HEK293 (cell line): ENCODE results near the gene ACTN4.

ENCODE experiments used
- BCL11A ChIP-seq: fragments of 450-650 bp; formaldehyde crosslinking; IDR thresholded peaks from 2 replicates; pipeline ENCODE4 v1.5.1; 2016; ENCODE audit warnings: low read depth, missing biosample characterization, missing genetic modification characterization
- GLI2 ChIP-seq: fragments of 450-650 bp; formaldehyde crosslinking; IDR thresholded peaks from 2 replicates; pipeline ENCODE4; 2017; ENCODE audit warnings: missing biosample characterization, missing genetic modification characterization, low read depth, borderline replicate concordance
- GLIS2 ChIP-seq: fragments of 450-650 bp; formaldehyde crosslinking; IDR thresholded peaks from 2 replicates; pipeline ENCODE4 v1.5.1; 2016; ENCODE audit warnings: missing biosample characterization, missing genetic modification characterization
- HOXD13 ChIP-seq: sonication (generic); formaldehyde crosslinking; IDR thresholded peaks from 2 replicates; pipeline ENCODE4 v1.8.0; 2022; ENCODE audit warnings: missing genetic modification reagents, borderline replicate concordance
- KLF8 ChIP-seq: fragments of 450-650 bp; formaldehyde crosslinking; IDR thresholded peaks from 2 replicates; pipeline ENCODE4 v1.5.1; 2016; ENCODE audit warnings: missing biosample characterization, missing genetic modification characterization
- SP3 ChIP-seq: fragments of 450-650 bp; formaldehyde crosslinking; IDR thresholded peaks from 2 replicates; pipeline ENCODE4 v1.5.1; 2016; ENCODE audit warnings: missing biosample characterization, missing genetic modification characterization
- WT1 ChIP-seq: fragments of 450-650 bp; formaldehyde crosslinking; IDR thresholded peaks from 2 replicates; pipeline ENCODE4 v1.5.1; 2016; ENCODE audit warnings: missing biosample characterization, missing genetic modification characterization
- ZBTB48 ChIP-seq: fragments of 450-650 bp; formaldehyde crosslinking; IDR thresholded peaks from 2 replicates; pipeline ENCODE4 v1.5.1; 2016; ENCODE audit warnings: missing biosample characterization, missing genetic modification characterization
- ZBTB8A ChIP-seq: fragments of 450-650 bp; formaldehyde crosslinking; IDR thresholded peaks from 2 replicates; pipeline ENCODE4 v1.5.1; 2016; ENCODE audit warnings: missing biosample characterization, missing genetic modification characterization
- ZFHX2 ChIP-seq: fragments of 450-650 bp; formaldehyde crosslinking; conservative IDR thresholded peaks from 2 replicates; pipeline ENCODE4 v1.5.1; 2016; ENCODE audit warnings: missing biosample characterization, missing genetic modification characterization
- ZNF138 ChIP-seq: fragments of 450-650 bp; formaldehyde crosslinking; IDR thresholded peaks from 2 replicates; pipeline ENCODE4 v1.5.1; 2016; ENCODE audit warnings: missing biosample characterization, missing genetic modification characterization, borderline replicate concordance
- ZNF24 ChIP-seq: fragments of 450-650 bp; formaldehyde crosslinking; IDR thresholded peaks from 2 replicates; pipeline ENCODE4 v1.5.1; 2016; ENCODE audit warnings: missing biosample characterization, missing genetic modification characterization
- ZNF274 ChIP-seq, 2 experiments: fragments of 200-500 bp in 1 of 2; fragments of 450-650 bp in 1 of 2; sonication (Bioruptor generic) in 1 of 2; formaldehyde crosslinking in 1 of 2; IDR thresholded peaks; 2 replicates each; pipeline versions ENCODE4 v1.5.1 to v1.6.1; 2014 to 2016; ENCODE audit warnings: borderline replicate concordance in 1 of 2, inconsistent platforms in 1 of 2, low read length in 1 of 2, missing biosample characterization in 1 of 2, missing genetic modification characterization in 1 of 2
- ZNF292 ChIP-seq: fragments of 450-650 bp; formaldehyde crosslinking; IDR thresholded peaks from 2 replicates; pipeline ENCODE4 v1.5.1; 2016; ENCODE audit warnings: low read depth, missing biosample characterization, missing genetic modification characterization, borderline replicate concordance
- ZNF354C ChIP-seq: fragments of 450-650 bp; formaldehyde crosslinking; IDR thresholded peaks from 2 replicates; pipeline ENCODE4 v1.5.1; 2016; ENCODE audit warnings: missing biosample characterization, missing genetic modification characterization, low read depth, borderline replicate concordance
- ZNF423 ChIP-seq: fragments of 450-650 bp; formaldehyde crosslinking; IDR thresholded peaks from 2 replicates; pipeline ENCODE4 v1.5.1; 2016; ENCODE audit warnings: missing biosample characterization, missing genetic modification characterization
- ZNF426 ChIP-seq: fragments of 450-650 bp; formaldehyde crosslinking; IDR thresholded peaks from 2 replicates; pipeline ENCODE4 v1.5.1; 2017; ENCODE audit warnings: missing biosample characterization, missing genetic modification characterization, mild to moderate bottlenecking, inconsistent platforms, moderate library complexity
- ZNF510 ChIP-seq: fragments of 450-650 bp; formaldehyde crosslinking; IDR thresholded peaks from 2 replicates; pipeline ENCODE4 v1.5.1; 2018; ENCODE audit warnings: mild to moderate bottlenecking, missing genetic modification characterization, missing biosample characterization; ENCODE audit not compliant: insufficient replicate concordance
- ZNF544 ChIP-seq: fragments of 450-650 bp; formaldehyde crosslinking; IDR thresholded peaks from 2 replicates; pipeline ENCODE4 v1.5.0; 2017; ENCODE audit warnings: missing biosample characterization, missing genetic modification characterization
- ZNF558 ChIP-seq: fragments of 450-650 bp; formaldehyde crosslinking; IDR thresholded peaks from 2 replicates; pipeline ENCODE4 v1.5.1; 2016; ENCODE audit warnings: missing biosample characterization, missing genetic modification characterization
- ZNF596 ChIP-seq: fragments of 450-650 bp; IDR thresholded peaks from 2 replicates; pipeline ENCODE4 v1.5.0; 2018; ENCODE audit warnings: missing biosample characterization, mild to moderate bottlenecking, missing genetic modification characterization, moderate library complexity
- ZNF623 ChIP-seq: fragments of 450-650 bp; formaldehyde crosslinking; IDR thresholded peaks from 2 replicates; pipeline ENCODE4 v1.5.1; 2016; ENCODE audit warnings: missing biosample characterization, missing genetic modification characterization
- TF ChIP-seq, protein P1 (sequence below): fragments of 450-650 bp; formaldehyde crosslinking; IDR thresholded peaks from 2 replicates; pipeline ENCODE4 v1.5.1; 2016; ENCODE audit warnings: missing biosample characterization, missing genetic modification characterization
- TF ChIP-seq, protein P2 (sequence below): IDR thresholded peaks from 2 replicates; pipeline ENCODE4 v1.6.1; 2011; ENCODE audit warnings: mild to moderate bottlenecking, low read depth, low read length, borderline replicate concordance
- TF ChIP-seq, protein P3 (sequence below): fragments of 450-650 bp; formaldehyde crosslinking; conservative IDR thresholded peaks from 2 replicates; pipeline ENCODE4 v1.5.1; 2016; ENCODE audit warnings: low read depth, missing biosample characterization, missing genetic modification characterization
- TF ChIP-seq, protein P4 (sequence below): fragments of 450-650 bp; formaldehyde crosslinking; IDR thresholded peaks from 2 replicates; pipeline ENCODE4 v1.5.1; 2017; ENCODE audit warnings: missing biosample characterization, missing genetic modification characterization
- TF ChIP-seq, protein P5 (sequence below): fragments of 450-650 bp; formaldehyde crosslinking; IDR thresholded peaks from 2 replicates; pipeline ENCODE4 v1.5.1; 2016; ENCODE audit warnings: missing biosample characterization, missing genetic modification characterization
- TF ChIP-seq, protein P6 (sequence below): fragments of 450-650 bp; formaldehyde crosslinking; IDR thresholded peaks from 2 replicates; pipeline ENCODE4 v1.5.1; 2017; ENCODE audit warnings: missing biosample characterization, missing genetic modification characterization

ACTN4 gene

DNA sequence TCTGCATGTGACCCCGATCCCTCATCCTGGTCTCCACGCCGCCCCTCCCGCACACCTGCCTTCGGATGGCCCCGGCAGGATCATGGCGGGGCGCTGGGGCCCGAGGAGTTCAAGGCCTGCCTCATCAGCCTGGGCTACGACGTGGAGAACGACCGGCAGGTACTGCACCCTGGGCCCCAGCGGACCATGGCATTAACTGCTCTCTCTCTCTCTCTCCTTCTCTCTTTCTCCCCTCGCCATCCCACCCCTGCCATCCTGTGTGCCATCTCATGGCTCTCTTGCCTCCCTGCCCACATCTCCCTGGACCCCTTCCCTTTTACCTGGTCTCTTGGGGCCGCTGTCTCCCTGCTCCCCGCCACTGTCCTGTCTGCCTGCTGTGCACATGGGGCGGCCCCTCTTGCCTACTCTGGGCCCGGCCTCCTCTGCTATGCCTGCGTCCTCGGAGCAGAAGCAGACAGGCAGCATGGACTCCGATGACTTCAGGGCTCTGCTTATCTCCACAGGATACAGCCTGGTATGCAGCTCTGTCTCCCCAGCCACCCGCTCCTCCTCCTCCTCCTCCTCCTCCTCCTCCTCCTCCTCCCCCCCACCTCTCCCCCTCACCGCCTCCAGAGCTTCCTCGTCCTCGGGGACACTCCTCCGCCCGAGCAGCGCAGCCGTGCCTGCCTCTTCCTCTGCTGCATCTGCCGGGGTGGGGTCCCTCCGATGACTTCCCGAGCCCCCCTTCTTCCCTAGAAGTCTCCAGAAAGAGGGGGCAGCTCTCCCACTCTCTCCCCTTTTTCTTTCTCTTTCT, 80.6 kb downstream of the ACTN4 start (continued):
- no peak for TF ChIP-seq WT1 (tag by site-specific recombination)
- no peak for TF ChIP-seq ZNF274 (IDR thresholded peaks at IDR 0.05; ENCODE audit: low read length)
- TF ChIP-seq ZNF274 (tag by site-specific recombination; IDR thresholded peaks at IDR 0.05; ENCODE audit: borderline replicate concordance), result no peak
- no peak for TF ChIP-seq BCL11A
- TF ChIP-seq, protein P1, sequence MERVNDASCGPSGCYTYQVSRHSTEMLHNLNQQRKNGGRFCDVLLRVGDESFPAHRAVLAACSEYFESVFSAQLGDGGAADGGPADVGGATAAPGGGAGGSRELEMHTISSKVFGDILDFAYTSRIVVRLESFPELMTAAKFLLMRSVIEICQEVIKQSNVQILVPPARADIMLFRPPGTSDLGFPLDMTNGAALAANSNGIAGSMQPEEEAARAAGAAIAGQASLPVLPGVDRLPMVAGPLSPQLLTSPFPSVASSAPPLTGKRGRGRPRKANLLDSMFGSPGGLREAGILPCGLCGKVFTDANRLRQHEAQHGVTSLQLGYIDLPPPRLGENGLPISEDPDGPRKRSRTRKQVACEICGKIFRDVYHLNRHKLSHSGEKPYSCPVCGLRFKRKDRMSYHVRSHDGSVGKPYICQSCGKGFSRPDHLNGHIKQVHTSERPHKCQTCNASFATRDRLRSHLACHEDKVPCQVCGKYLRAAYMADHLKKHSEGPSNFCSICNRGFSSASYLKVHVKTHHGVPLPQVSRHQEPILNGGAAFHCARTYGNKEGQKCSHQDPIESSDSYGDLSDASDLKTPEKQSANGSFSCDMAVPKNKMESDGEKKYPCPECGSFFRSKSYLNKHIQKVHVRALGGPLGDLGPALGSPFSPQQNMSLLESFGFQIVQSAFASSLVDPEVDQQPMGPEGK, result 0 out of 2 replicates have a peak, but pooled peaks have one; percentile 18
- no peak for TF ChIP-seq ZNF138 (tag by site-specific recombination)
- no peak for TF ChIP-seq GLIS2
- 0 out of 2 replicates have a peak, but pooled peaks have one; percentile 15 for TF ChIP-seq KLF8 (tag by site-specific recombination)
- no peak for TF ChIP-seq HOXD13 (CRISPR knock-in tag)
- no peak for TF ChIP-seq ZBTB8A (tag by site-specific recombination)
- TF ChIP-seq, protein P2, sequence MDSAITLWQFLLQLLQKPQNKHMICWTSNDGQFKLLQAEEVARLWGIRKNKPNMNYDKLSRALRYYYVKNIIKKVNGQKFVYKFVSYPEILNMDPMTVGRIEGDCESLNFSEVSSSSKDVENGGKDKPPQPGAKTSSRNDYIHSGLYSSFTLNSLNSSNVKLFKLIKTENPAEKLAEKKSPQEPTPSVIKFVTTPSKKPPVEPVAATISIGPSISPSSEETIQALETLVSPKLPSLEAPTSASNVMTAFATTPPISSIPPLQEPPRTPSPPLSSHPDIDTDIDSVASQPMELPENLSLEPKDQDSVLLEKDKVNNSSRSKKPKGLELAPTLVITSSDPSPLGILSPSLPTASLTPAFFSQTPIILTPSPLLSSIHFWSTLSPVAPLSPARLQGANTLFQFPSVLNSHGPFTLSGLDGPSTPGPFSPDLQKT, result no peak
- 0 out of 2 replicates have a peak, but pooled peaks have one; percentile 47 for TF ChIP-seq ZNF596 (tag by site-specific recombination)
- no peak for TF ChIP-seq ZNF423
- TF ChIP-seq ZFHX2 (tag by site-specific recombination), result peak; percentile 66
- TF ChIP-seq ZNF544 (tag by site-specific recombination), result no peak
- TF ChIP-seq, protein P3, sequence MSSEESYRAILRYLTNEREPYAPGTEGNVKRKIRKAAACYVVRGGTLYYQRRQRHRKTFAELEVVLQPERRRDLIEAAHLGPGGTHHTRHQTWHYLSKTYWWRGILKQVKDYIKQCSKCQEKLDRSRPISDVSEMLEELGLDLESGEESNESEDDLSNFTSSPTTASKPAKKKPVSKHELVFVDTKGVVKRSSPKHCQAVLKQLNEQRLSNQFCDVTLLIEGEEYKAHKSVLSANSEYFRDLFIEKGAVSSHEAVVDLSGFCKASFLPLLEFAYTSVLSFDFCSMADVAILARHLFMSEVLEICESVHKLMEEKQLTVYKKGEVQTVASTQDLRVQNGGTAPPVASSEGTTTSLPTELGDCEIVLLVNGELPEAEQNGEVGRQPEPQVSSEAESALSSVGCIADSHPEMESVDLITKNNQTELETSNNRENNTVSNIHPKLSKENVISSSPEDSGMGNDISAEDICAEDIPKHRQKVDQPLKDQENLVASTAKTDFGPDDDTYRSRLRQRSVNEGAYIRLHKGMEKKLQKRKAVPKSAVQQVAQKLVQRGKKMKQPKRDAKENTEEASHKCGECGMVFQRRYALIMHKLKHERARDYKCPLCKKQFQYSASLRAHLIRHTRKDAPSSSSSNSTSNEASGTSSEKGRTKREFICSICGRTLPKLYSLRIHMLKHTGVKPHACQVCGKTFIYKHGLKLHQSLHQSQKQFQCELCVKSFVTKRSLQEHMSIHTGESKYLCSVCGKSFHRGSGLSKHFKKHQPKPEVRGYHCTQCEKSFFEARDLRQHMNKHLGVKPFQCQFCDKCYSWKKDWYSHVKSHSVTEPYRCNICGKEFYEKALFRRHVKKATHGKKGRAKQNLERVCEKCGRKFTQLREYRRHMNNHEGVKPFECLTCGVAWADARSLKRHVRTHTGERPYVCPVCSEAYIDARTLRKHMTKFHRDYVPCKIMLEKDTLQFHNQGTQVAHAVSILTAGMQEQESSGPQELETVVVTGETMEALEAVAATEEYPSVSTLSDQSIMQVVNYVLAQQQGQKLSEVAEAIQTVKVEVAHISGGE (tag by site-specific recombination), result no peak
- TF ChIP-seq ZNF24, result no peak
- no peak for TF ChIP-seq ZNF623 (tag by site-specific recombination)
- TF ChIP-seq ZNF558 (tag by site-specific recombination), result no peak
- TF ChIP-seq SP3, result no peak
- TF ChIP-seq ZNF426, result no peak
- no peak for TF ChIP-seq GLI2 (tag by site-specific recombination)
- no peak for TF ChIP-seq ZNF510
- no peak for TF ChIP-seq ZNF354C (tag by site-specific recombination)
- TF ChIP-seq, protein P4, sequence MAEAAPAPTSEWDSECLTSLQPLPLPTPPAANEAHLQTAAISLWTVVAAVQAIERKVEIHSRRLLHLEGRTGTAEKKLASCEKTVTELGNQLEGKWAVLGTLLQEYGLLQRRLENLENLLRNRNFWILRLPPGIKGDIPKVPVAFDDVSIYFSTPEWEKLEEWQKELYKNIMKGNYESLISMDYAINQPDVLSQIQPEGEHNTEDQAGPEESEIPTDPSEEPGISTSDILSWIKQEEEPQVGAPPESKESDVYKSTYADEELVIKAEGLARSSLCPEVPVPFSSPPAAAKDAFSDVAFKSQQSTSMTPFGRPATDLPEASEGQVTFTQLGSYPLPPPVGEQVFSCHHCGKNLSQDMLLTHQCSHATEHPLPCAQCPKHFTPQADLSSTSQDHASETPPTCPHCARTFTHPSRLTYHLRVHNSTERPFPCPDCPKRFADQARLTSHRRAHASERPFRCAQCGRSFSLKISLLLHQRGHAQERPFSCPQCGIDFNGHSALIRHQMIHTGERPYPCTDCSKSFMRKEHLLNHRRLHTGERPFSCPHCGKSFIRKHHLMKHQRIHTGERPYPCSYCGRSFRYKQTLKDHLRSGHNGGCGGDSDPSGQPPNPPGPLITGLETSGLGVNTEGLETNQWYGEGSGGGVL, result peak; percentile 38; the same call in 1 of the 2 replicates
- TF ChIP-seq ZNF292 (tag by site-specific recombination), result no peak
- TF ChIP-seq, protein P5, sequence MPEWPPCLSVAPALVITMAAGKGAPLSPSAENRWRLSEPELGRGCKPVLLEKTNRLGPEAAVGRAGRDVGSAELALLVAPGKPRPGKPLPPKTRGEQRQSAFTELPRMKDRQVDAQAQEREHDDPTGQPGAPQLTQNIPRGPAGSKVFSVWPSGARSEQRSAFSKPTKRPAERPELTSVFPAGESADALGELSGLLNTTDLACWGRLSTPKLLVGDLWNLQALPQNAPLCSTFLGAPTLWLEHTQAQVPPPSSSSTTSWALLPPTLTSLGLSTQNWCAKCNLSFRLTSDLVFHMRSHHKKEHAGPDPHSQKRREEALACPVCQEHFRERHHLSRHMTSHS (tag by site-specific recombination), result no peak
- TF ChIP-seq, protein P6, sequence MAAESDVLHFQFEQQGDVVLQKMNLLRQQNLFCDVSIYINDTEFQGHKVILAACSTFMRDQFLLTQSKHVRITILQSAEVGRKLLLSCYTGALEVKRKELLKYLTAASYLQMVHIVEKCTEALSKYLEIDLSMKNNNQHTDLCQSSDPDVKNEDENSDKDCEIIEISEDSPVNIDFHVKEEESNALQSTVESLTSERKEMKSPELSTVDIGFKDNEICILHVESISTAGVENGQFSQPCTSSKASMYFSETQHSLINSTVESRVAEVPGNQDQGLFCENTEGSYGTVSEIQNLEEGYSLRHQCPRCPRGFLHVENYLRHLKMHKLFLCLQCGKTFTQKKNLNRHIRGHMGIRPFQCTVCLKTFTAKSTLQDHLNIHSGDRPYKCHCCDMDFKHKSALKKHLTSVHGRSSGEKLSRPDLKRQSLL (tag by site-specific recombination), result no peak
- peak; percentile 12; the same call in 1 of the 2 replicates for TF ChIP-seq ZBTB48 (tag by site-specific recombination)
